HepG2 (cell line): Measurements from ENCODE around the gene SOX12. TPM values are rescaled to one million over a fixed set of nuclear protein-coding genes. Genes with fewer than 3 reads are reported as not detected.

Experiments
- ATAC-seq: fragments of 200-7000 bp; cut with Tn5 transposase; 3 replicates; pipeline ENCODE4 v1.9.1; 2020; ENCODE audit warnings: mild to moderate bottlenecking, moderate library complexity
- BruUV-seq: library from RNA; stranded (reverse); fragments of 400-500 nt; replicated peaks from 2 replicates; lab custom pipeline; 2021; lab: Mats Ljungman, UMichigan
- CTCF ChIA-PET: fragments of 300-600 bp; formaldehyde crosslinking; extraction: SDS; loops from one replicate; lab custom pipeline; 2021; ENCODE audit warnings: low total read pairs, inconsistent platforms, low intra/inter-chr PET ratio; lab: Yijun Ruan, JAX
- POLR2A ChIA-PET: fragments of 350-600 bp; sonication (Branson Sonifier 250); formaldehyde crosslinking; loops from one replicate; lab custom pipeline; 2020; ENCODE audit warnings: antibody characterized with exemption, inconsistent platforms; lab: Yijun Ruan, JAX
- DNase-seq: peaks from one replicate; pipeline ENCODE4 v3.0.0-alpha.2; 2015; ENCODE audit warnings: low spot score
- FAIRE-seq: peaks from 3 replicates; lab custom pipeline; 2011; peaks lifted over from hg19 to GRCh38; lab: Jason Lieb, UNC
- H2AFZ ChIP-seq: one replicate; pipeline ENCODE4 v1.6.1; 2011; ENCODE audit warnings: low read length, inconsistent platforms
- H3K27ac ChIP-seq: fragments of 300-600 bp; 3 replicates; pipeline ENCODE4 v1.8.0; 2011; ENCODE audit warnings: mixed run types, mild to moderate bottlenecking, mixed read lengths, low read length, inconsistent platforms; ENCODE audit not compliant: insufficient read depth; ENCODE audit errors: extremely low read length
- H3K27me3 ChIP-seq, 2 experiments: fragments of 200-600 bp in 1 of 2; 2 replicates in 1 of 2; 3 replicates in 1 of 2; pipeline versions ENCODE4 v1.6.0 to v1.8.0; 2011; ENCODE audit warnings: low read length in 2 of 2, mild to moderate bottlenecking in 2 of 2, moderate library complexity in 2 of 2, inconsistent platforms in 1 of 2; ENCODE audit not compliant: insufficient read depth in 2 of 2, control insufficient read depth in 1 of 2
- H3K36me3 ChIP-seq, 2 experiments: fragments of 200-600 bp in 1 of 2; replicated peaks in 1 of 2; 2 replicates in 1 of 2; 3 replicates in 1 of 2; pipeline versions ENCODE4 v1.5.1 to v1.8.0; 2011; ENCODE audit warnings: low read length in 2 of 2, inconsistent platforms in 1 of 2; ENCODE audit not compliant: insufficient read depth in 2 of 2, control insufficient read depth in 1 of 2
- H3K4me1 ChIP-seq: 2 replicates; pipeline ENCODE4 v1.5.1; 2012; ENCODE audit warnings: low read length, inconsistent platforms; ENCODE audit not compliant: insufficient read depth
- H3K4me2 ChIP-seq: 2 replicates; pipeline ENCODE4 v1.6.0; 2011; ENCODE audit warnings: low read depth, low read length, inconsistent platforms
- H3K4me3 ChIP-seq, 3 experiments: fragments of 200-600 bp in 1 of 3; sonication (generic), shearing (Covaris generic) in 1 of 3; replicated peaks in 1 of 3; 2 replicates each; pipeline ENCODE4 v1.5.1; 2011 to 2016; ENCODE audit warnings: low read length in 3 of 3, inconsistent platforms in 2 of 3, low read depth in 2 of 3, mild to moderate bottlenecking in 2 of 3, control low read depth in 1 of 3, mixed read lengths in 1 of 3; ENCODE audit not compliant: insufficient read depth in 1 of 3
- H3K79me2 ChIP-seq: one replicate; pipeline ENCODE4 v1.6.1; 2011; ENCODE audit warnings: low read length, inconsistent platforms; ENCODE audit not compliant: insufficient read depth
- H3K9ac ChIP-seq: 2 replicates; pipeline ENCODE4 v1.6.0; 2011; ENCODE audit warnings: mild to moderate bottlenecking, low read depth, low read length, inconsistent platforms; ENCODE audit not compliant: insufficient read depth
- H3K9me3 ChIP-seq: 2 replicates; pipeline ENCODE4 v1.5.1; 2012; ENCODE audit warnings: mild to moderate bottlenecking, low read length
- H4K20me1 ChIP-seq: 2 replicates; pipeline ENCODE4 v1.6.0; 2011; ENCODE audit warnings: inconsistent platforms, mild to moderate bottlenecking, low read length, moderate library complexity; ENCODE audit not compliant: insufficient read depth
- CENPX ChIP-seq: sonication (generic); formaldehyde crosslinking; IDR thresholded peaks from 2 replicates; pipeline ENCODE4 v1.9.0; 2021; ENCODE audit warnings: mild to moderate bottlenecking, missing genetic modification reagents, moderate library complexity
- ELF4 ChIP-seq: sonication (generic); formaldehyde crosslinking; IDR thresholded peaks from 2 replicates; pipeline ENCODE4 v1.5.0; 2020; ENCODE audit warnings: missing genetic modification reagents, mild to moderate bottlenecking, moderate library complexity, borderline replicate concordance
- MBD4 ChIP-seq: IDR thresholded peaks from 2 replicates; pipeline ENCODE4 v1.6.1; 2012; ENCODE audit warnings: low read length, inconsistent platforms, borderline replicate concordance
- NFKB2 ChIP-seq: sonication (generic); formaldehyde crosslinking; IDR thresholded peaks from 2 replicates; pipeline ENCODE4 v1.4.0; 2020; ENCODE audit warnings: missing genetic modification reagents, borderline replicate concordance
- RBAK ChIP-seq: sonication (generic); formaldehyde crosslinking; IDR thresholded peaks from 2 replicates; pipeline ENCODE4 v1.5.1; 2020; ENCODE audit warnings: mild to moderate bottlenecking, missing genetic modification reagents
- TGIF2 ChIP-seq: IDR thresholded peaks from 2 replicates; pipeline ENCODE4 v1.6.1; 2016; ENCODE audit warnings: control low read depth, missing compliant biosample characterization
- ZMAT3 ChIP-seq: sonication (generic); formaldehyde crosslinking; conservative IDR thresholded peaks from 2 replicates; pipeline ENCODE4 v1.7.0; 2021; ENCODE audit warnings: missing genetic modification reagents
- ZMYM3 ChIP-seq: sonication (generic); formaldehyde crosslinking; IDR thresholded peaks from 2 replicates; pipeline ENCODE4 v1.5.1; 2020; ENCODE audit warnings: mild to moderate bottlenecking, missing genetic modification reagents
- ZNF572 ChIP-seq: sonication (generic); formaldehyde crosslinking; IDR thresholded peaks from 2 replicates; pipeline ENCODE4 v1.5.1; 2020; ENCODE audit warnings: mild to moderate bottlenecking, missing genetic modification reagents
- ZNF777 ChIP-seq: sonication (generic); formaldehyde crosslinking; IDR thresholded peaks from 2 replicates; pipeline ENCODE4 v1.4.0; 2020; ENCODE audit warnings: missing genetic modification reagents
- ZSCAN12 ChIP-seq: sonication (generic); formaldehyde crosslinking; IDR thresholded peaks from 2 replicates; pipeline ENCODE4 v1.9.0; 2021; ENCODE audit warnings: mild to moderate bottlenecking, missing genetic modification reagents
- WGBS: methylation state at CpG from one replicate; pipeline ENCODE4 v1.1.6; 2017; ENCODE audit warnings: low lambda C conversion rate; 5-methylcytosine and 5-hydroxymethylcytosine counted together
- in situ Hi-C: cut with HindIII; loops from 2 replicates; pipeline ENCODE4 v1.10.0; 2017; ENCODE audit warnings: low pct_unique_long_range_greater_than_20kb; ENCODE audit not compliant: extremely low pct_ligation_motif_present
- intact Hi-C: fragments of 100-400 bp; cut with micrococcal nuclease; formaldehyde crosslinking; loops from one replicate; pipeline ENCODE4 v1.10.0; 2022; ENCODE audit not compliant: unreplicated experiment
- polyA plus RNA-seq, 8 experiments: library from polyadenylated mRNA; depleted of rRNA in 3 of 8; stranded (reverse) in 7 of 8; unstranded in 1 of 8; fragments of >200 nt; fragmentation: Illumina TruSeq in 4 of 8; extraction: Trizol in 4 of 8; gene quantifications; 2 replicates each; pipeline versions ENCODE4 v1.2.1 to v1.2.3, GENCODE V29; 2011 to 2016; ENCODE audit warnings: low read depth in 4 of 8, missing spikeins in 1 of 8, mixed read lengths in 1 of 8; ENCODE audit not compliant: insufficient read depth in 1 of 8
- total RNA-seq, 5 experiments: library from RNA; depleted of rRNA; stranded (reverse); fragments of >200 nt; fragmentation: Illumina TruSeq; extraction: Trizol; gene quantifications; 2 replicates each; pipeline ENCODE4 v1.2.3, GENCODE V29; 2016; ENCODE audit warnings: low read depth in 1 of 5
- TF ChIP-seq, protein P1 (sequence below): sonication (generic); formaldehyde crosslinking; IDR thresholded peaks from 2 replicates; pipeline ENCODE4 v1.4.0; 2020; ENCODE audit warnings: mild to moderate bottlenecking, missing genetic modification reagents
- TF ChIP-seq, protein P2 (sequence below): sonication (generic); formaldehyde crosslinking; IDR thresholded peaks from 2 replicates; pipeline ENCODE4; 2020; ENCODE audit warnings: missing genetic modification reagents, mild to moderate bottlenecking, borderline replicate concordance
- TF ChIP-seq, protein P3 (sequence below): sonication (generic); formaldehyde crosslinking; IDR thresholded peaks from 2 replicates; pipeline ENCODE4 v1.8.0; 2022; ENCODE audit warnings: mild to moderate bottlenecking, missing genetic modification reagents, moderate library complexity

Gene SOX12
- total and polyA plus RNA-seq, 2 of the 13 experiments (the other 11 are each of a cell fraction or from before 2014, with no cell fraction given) = 10.0 to 18.7 TPM

DNA sequence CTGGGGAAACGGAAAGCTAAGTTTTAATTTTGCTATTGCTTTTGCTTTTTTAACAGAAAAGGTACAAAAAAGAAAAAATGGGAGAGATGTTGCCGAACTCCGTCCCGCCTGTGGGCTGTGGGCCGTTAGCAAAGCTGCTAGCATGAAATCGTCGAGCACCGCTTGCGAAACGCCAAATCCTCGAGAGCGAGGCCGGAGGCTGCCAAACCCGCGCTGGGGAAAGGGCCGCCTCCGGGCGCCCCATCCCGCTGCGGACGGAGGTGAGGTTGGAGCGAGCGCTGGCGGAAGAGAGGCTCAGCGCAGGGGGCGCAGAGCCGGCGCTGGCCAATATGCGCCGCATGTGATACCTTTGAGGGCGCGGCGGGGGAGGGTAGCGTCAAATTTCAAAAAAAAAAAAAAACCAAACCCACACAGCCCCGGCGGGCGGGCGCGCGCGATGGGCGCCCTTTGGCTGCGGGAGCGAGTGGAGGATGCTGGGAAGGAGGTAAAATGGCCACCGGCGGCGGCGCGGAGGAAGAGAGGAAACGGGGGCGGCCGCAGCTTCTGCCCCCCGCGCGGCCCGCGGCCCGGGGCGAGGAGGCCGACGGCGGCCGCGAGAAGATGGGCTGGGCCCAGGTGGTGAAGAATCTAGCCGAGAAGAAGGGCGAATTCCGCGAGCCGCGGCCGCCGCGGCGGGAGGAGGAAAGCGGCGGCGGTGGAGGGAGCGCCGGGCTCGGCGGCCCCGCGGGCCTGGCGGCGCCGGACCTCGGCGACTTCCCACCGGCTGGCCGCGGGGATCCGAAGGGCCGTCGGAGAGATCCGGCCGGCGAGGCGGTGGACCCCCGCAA is 28.0 kb upstream of the SOX12 start, which contains the start of gene ZCCHC3 (continued):
- peak; percentile 98 for TF ChIP-seq ELF4 (CRISPR knock-in tag)
- TF ChIP-seq RBAK (CRISPR knock-in tag) = peak; percentile 84
- peak; percentile 99 for TF ChIP-seq ZMAT3 (CRISPR knock-in tag)
- peak; percentile 99 for TF ChIP-seq NFKB2 (CRISPR knock-in tag)
- peak; percentile 94 for TF ChIP-seq ZMYM3 (CRISPR knock-in tag)

DNA sequence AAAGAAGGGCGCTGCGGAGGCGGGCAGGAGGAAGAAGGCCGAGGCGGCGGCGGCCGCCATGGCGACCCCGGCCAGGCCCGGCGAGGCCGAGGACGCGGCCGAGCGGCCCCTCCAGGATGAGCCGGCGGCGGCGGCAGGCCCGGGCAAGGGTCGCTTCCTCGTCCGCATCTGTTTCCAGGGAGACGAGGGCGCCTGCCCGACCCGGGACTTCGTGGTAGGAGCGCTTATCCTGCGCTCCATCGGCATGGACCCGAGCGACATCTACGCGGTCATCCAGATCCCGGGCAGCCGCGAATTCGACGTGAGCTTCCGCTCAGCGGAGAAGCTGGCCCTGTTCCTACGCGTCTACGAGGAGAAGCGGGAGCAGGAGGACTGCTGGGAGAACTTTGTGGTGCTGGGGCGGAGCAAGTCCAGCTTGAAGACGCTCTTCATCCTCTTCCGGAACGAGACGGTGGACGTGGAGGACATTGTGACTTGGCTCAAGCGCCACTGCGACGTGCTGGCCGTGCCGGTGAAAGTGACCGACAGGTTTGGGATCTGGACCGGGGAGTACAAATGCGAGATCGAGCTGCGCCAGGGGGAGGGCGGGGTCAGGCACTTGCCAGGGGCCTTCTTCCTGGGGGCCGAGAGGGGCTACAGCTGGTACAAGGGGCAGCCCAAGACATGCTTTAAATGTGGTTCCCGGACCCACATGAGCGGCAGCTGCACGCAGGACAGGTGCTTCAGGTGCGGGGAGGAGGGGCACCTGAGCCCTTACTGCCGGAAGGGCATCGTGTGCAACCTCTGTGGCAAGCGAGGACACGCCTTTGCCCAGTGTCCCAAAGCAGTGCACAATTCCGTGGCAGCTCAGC is 27.2 kb upstream of the SOX12 start:
- under 1% methylated on average over 46 of the region's 75 CpGs for WGBS
- H3K9ac ChIP-seq = peak overlapping the region; percentile 84
- H3K27me3 ChIP-seq = peaks cover 0 to 18% of the 10 kb centered on the region in 2 experiments; a peak in 3 of 5 replicates
- DNase-seq = peak; percentile 35
- no peaks in the 10 kb centered on the region for H3K9me3 ChIP-seq
- peak overlapping the region; percentile 92 for H3K27ac ChIP-seq
- H3K4me1 ChIP-seq = peaks cover 39% of the 10 kb centered on the region
- H3K4me3 ChIP-seq = peak overlapping the region; percentile 69 to 93 (median 89)
- BruUV-seq = TSS peak; percentile 84
- ATAC-seq = peak; percentile 7
- no peaks in the 10 kb centered on the region for H3K36me3 ChIP-seq
- ChIA-PET POLR2A (interaction anchor here (1.1 to 8.1 kb wide), 5 partner anchors 11 to 49 kb away, joined by 4 to 106 read pairs (median 18); partner anchors contain the start of genes NRSN2 and SOX12), CTCF (no interaction called here)
- intact Hi-C loops = loop anchor here (1.0 kb wide), 1 partner anchor 28 kb away; no protein-coding TSS in a partner anchor
- peak overlapping the region; percentile 80 for H3K4me2 ChIP-seq
- H2AFZ ChIP-seq = no peak overlapping the region
- H3K79me2 ChIP-seq = peaks cover 42% of the 10 kb centered on the region
- in situ Hi-C loops = no loop called here
- H4K20me1 ChIP-seq = peaks cover 25% of the 10 kb centered on the region
- no peak for FAIRE-seq
- TF ChIP-seq MBD4 (no peak), ZNF572 (CRISPR knock-in tag) (no peak), ZNF777 (CRISPR knock-in tag) (peak; percentile 93), CENPX (CRISPR knock-in tag) (no peak), TGIF2 (CRISPR knock-in tag) (0 out of 2 replicates have a peak, but pooled peaks have one; percentile 70), ZSCAN12 (CRISPR knock-in tag) (no peak)
- TF ChIP-seq, protein P1, sequence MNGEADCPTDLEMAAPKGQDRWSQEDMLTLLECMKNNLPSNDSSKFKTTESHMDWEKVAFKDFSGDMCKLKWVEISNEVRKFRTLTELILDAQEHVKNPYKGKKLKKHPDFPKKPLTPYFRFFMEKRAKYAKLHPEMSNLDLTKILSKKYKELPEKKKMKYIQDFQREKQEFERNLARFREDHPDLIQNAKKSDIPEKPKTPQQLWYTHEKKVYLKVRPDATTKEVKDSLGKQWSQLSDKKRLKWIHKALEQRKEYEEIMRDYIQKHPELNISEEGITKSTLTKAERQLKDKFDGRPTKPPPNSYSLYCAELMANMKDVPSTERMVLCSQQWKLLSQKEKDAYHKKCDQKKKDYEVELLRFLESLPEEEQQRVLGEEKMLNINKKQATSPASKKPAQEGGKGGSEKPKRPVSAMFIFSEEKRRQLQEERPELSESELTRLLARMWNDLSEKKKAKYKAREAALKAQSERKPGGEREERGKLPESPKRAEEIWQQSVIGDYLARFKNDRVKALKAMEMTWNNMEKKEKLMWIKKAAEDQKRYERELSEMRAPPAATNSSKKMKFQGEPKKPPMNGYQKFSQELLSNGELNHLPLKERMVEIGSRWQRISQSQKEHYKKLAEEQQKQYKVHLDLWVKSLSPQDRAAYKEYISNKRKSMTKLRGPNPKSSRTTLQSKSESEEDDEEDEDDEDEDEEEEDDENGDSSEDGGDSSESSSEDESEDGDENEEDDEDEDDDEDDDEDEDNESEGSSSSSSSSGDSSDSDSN (CRISPR knock-in tag) = peak; percentile 87
- TF ChIP-seq, protein P2, sequence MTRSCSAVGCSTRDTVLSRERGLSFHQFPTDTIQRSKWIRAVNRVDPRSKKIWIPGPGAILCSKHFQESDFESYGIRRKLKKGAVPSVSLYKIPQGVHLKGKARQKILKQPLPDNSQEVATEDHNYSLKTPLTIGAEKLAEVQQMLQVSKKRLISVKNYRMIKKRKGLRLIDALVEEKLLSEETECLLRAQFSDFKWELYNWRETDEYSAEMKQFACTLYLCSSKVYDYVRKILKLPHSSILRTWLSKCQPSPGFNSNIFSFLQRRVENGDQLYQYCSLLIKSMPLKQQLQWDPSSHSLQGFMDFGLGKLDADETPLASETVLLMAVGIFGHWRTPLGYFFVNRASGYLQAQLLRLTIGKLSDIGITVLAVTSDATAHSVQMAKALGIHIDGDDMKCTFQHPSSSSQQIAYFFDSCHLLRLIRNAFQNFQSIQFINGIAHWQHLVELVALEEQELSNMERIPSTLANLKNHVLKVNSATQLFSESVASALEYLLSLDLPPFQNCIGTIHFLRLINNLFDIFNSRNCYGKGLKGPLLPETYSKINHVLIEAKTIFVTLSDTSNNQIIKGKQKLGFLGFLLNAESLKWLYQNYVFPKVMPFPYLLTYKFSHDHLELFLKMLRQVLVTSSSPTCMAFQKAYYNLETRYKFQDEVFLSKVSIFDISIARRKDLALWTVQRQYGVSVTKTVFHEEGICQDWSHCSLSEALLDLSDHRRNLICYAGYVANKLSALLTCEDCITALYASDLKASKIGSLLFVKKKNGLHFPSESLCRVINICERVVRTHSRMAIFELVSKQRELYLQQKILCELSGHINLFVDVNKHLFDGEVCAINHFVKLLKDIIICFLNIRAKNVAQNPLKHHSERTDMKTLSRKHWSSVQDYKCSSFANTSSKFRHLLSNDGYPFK (CRISPR knock-in tag) = peak; percentile 67; the same call in 1 of the 2 replicates
- TF ChIP-seq, protein P3, sequence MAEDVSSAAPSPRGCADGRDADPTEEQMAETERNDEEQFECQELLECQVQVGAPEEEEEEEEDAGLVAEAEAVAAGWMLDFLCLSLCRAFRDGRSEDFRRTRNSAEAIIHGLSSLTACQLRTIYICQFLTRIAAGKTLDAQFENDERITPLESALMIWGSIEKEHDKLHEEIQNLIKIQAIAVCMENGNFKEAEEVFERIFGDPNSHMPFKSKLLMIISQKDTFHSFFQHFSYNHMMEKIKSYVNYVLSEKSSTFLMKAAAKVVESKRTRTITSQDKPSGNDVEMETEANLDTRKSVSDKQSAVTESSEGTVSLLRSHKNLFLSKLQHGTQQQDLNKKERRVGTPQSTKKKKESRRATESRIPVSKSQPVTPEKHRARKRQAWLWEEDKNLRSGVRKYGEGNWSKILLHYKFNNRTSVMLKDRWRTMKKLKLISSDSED (CRISPR knock-in tag) = no peak
